ENCODE data around the gene VWA8. TPM values are rescaled to one million over a fixed set of nuclear protein-coding genes. Genes with fewer than 3 reads are reported as not detected.
"Not testable (repeated sequence)": the region's sequence is repeated elsewhere in the genome, so short reads cannot be mapped to it uniquely, and the experiment has no call there.

VWA8 gene
- total and polyA plus RNA-seq, 2 donors: 8.8 to 45.9 TPM

DNA sequence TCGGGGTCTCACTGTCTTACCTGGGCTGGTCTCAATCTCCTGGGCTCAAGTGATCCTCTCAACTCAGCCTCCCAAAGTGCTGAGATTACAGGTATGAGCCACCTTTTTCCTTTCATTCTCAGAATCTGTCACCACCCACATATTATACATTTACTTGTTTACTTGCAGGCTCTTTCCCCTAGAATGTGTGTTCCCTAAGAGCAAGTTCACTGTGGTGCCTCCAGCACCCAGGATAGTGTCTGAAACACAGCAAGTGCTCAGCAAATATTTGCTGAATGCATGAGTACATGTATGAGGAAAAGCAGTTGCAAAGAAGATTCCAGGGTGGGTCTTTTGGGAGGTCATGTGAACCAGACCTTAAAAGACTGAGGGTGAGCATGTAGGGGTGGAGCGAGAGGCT, 406.7 kb downstream of the VWA8 start:
- 93% methylated on average over 2 of the region's 2 CpGs for WGBS
- no peaks in the 10 kb centered on the region for H3K4me1 ChIP-seq (ENCODE audit: insufficient read depth)
- DNase-seq (ENCODE audit: extremely low spot score): no peak

DNA sequence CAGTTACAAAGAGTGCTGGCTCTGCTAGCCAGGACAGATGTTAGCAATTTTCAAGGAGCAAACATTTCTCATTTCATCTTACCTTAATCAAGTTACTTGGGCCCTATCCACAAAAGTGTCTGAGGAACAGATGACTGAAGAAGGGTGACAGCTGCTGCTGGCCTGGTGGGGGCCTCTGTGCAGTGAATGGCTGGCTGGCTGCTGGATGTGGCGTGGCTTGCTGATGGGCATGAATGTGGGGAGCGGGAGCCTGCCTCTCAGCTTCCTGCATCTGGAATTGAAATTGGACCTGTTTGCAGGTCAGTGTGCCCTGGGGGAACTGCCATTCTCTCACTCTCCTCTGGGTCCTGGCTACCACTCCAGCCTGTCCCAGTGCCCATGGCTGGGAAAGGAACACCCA, 408.9 kb downstream of the VWA8 start:
- WGBS: 99% methylated on average over 2 of the region's 2 CpGs

More for the DNA sequence above, 406.7 kb downstream of the VWA8 start:
- Histone ChIP-seq H3K4me3 (ENCODE audit: low read depth, low read length) (no peak overlapping the region), H3K36me3 (ENCODE audit: insufficient read depth) (no peaks in the 10 kb centered on the region), H3K27ac (ENCODE audit: low read depth) (no peak overlapping the region)

DNA sequence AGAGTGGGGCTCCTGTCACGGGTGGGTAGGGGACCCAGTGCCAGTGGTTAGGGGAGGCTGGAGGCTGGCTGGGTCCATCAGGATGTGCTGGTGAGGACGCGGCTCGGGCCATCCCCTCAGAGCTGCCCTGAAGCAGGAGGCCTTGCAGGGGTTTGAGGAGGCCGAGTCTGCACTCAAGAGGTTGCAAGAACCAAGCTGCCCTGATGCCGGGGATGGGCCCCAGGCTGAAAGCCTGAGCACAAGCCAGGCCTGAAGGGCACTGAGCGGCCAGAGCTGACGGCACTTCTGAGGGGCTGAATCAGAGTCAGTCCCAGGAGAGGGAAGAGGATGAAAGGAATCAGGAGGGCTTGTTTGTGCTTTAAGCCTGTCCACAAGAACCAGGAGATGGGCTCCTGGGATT, 410.6 kb downstream of the VWA8 start:
- 95% methylated on average over 8 of the region's 8 CpGs for WGBS
- Histone ChIP-seq H3K4me1 (ENCODE audit: insufficient read depth) (no peaks in the 10 kb centered on the region), H3K27ac (ENCODE audit: low read depth) (no peak overlapping the region), H3K4me3 (ENCODE audit: low read depth, low read length) (no peak overlapping the region), H3K36me3 (ENCODE audit: insufficient read depth) (no peaks in the 10 kb centered on the region)
- no peak for DNase-seq (ENCODE audit: extremely low spot score)

More for the DNA sequence above, 408.9 kb downstream of the VWA8 start:
- H3K4me1 ChIP-seq (ENCODE audit: insufficient read depth): no peaks in the 10 kb centered on the region
- no peak overlapping the region for H3K27ac ChIP-seq (ENCODE audit: low read depth)
- H3K36me3 ChIP-seq (ENCODE audit: insufficient read depth): no peaks in the 10 kb centered on the region
- H3K4me3 ChIP-seq (ENCODE audit: low read depth, low read length): no peak overlapping the region
- no peak for DNase-seq (ENCODE audit: extremely low spot score)

DNA sequence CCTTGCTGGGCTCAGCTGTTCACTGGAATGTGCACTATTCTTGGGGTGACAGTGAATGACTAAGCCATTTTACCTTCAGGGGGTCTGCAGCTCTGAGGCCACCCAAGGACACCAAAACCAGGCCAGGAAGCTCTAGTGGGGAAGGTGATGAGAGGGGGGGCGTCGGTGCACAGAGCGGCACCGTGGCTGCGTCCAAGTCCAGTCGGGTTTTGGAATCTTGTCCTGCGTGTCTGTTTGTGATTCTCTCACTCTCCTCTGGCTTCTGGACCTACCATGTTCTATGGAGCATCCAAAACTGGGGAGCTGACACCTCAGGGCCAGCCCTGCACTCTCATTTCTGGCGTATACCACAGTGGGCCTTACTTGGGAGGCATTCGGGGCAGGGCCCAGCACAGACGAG, 411.4 kb downstream of the VWA8 start:
- Histone ChIP-seq H3K27ac (ENCODE audit: low read depth) (no peak overlapping the region), H3K36me3 (ENCODE audit: insufficient read depth) (no peaks in the 10 kb centered on the region), H3K4me1 (ENCODE audit: insufficient read depth) (no peaks in the 10 kb centered on the region), H3K4me3 (ENCODE audit: low read depth, low read length) (no peak overlapping the region)
- 96% methylated on average over 10 of the region's 10 CpGs for WGBS
- no peak for DNase-seq (ENCODE audit: extremely low spot score)

DNA sequence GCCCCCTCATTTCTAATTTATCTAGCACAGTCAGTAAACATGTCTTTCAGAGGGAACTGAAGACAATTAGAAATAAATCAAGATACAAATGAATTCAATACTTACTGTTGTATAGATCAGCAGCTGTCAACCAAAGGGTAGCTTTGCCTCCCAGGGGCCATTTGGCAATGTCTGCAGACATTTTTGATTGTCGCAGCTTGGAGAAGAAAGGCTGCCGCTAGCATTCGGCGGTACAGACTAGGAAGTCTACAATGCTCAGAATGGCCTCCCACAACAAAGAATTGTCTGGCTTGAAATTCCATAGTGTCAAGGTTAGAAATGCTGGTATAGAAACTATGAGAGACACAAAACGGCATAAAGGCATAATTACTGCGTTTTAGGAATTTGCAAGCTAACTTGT, 412.0 kb downstream of the VWA8 start:
- Histone ChIP-seq H3K27ac (ENCODE audit: low read depth) (no peak overlapping the region), H3K4me3 (ENCODE audit: low read depth, low read length) (no peak overlapping the region), H3K36me3 (ENCODE audit: insufficient read depth) (no peaks in the 10 kb centered on the region), H3K4me1 (ENCODE audit: insufficient read depth) (no peaks in the 10 kb centered on the region)
- DNase-seq (ENCODE audit: extremely low spot score): no peak
- 92% methylated on average over 6 of the region's 6 CpGs for WGBS

DNA sequence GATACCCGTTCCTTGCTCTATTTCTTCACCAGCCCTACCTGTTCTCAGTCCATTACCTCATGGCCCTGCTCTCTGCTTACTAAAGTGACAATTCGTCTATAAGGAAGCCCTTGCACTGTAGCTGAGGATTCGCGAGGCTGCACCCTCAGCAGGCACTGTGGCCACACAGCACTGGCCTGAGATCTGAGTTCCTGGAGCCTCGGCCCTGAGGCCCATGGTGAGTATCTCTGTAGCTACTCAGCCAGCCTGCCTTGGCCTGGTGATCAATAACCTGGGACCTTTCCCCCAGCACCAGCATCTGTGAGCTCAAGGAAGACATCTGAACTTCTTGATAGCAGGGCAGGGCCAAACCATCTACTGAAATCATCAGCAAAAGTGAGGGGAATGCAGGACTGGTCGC, 412.9 kb downstream of the VWA8 start:
- Histone ChIP-seq H3K4me1 (ENCODE audit: insufficient read depth) (no peaks in the 10 kb centered on the region), H3K36me3 (ENCODE audit: insufficient read depth) (no peaks in the 10 kb centered on the region), H3K27ac (ENCODE audit: low read depth) (no peak overlapping the region), H3K4me3 (ENCODE audit: low read depth, low read length) (no peak overlapping the region)
- no peak for DNase-seq (ENCODE audit: extremely low spot score)
- 85% methylated on average over 6 of the region's 6 CpGs for WGBS

DNA sequence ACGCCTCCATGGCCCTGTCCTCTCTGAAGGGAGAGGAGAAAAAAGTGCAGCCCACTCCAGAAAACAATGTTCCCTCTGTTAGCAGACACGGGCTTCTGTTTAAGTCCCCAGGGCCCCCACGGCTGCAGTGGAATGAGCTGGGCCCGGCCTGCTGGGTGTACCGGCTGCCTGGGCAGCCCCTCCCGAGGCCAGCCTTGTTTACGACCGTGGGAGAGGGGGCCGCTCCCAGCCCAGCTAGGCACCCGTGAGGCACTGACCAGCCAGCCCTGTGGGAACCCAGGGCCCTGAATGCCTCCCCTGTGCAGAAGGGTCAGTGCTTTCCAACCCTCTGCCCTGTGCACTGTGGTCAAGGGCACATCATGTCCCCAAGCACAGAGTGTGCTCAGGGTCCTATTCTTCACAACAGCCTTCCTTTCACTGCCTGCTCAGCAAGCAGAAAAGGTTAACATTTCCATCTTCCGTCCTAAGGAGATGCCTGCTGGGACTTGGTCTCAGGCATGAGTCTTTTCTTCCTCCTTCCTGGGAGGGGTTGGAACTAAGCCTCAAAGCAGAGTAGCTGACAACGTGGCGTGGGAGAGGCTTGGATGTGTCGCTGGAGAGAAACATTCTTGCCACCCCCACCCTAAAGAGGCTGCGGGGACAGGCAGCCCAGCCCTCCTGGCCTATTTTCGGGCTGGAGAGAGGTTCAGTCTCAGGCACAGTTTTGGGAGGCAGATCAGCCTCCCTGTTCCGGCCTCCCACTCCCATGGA, 413.5 kb downstream of the VWA8 start:
- Histone ChIP-seq H3K4me1 (ENCODE audit: insufficient read depth) (no peaks in the 10 kb centered on the region), H3K36me3 (ENCODE audit: insufficient read depth) (no peaks in the 10 kb centered on the region), H3K4me3 (ENCODE audit: low read depth, low read length) (no peak overlapping the region), H3K27ac (ENCODE audit: low read depth) (no peak overlapping the region)
- WGBS: 36% methylated on average over 17 of the region's 17 CpGs
- DNase-seq (ENCODE audit: extremely low spot score): no peak

DNA sequence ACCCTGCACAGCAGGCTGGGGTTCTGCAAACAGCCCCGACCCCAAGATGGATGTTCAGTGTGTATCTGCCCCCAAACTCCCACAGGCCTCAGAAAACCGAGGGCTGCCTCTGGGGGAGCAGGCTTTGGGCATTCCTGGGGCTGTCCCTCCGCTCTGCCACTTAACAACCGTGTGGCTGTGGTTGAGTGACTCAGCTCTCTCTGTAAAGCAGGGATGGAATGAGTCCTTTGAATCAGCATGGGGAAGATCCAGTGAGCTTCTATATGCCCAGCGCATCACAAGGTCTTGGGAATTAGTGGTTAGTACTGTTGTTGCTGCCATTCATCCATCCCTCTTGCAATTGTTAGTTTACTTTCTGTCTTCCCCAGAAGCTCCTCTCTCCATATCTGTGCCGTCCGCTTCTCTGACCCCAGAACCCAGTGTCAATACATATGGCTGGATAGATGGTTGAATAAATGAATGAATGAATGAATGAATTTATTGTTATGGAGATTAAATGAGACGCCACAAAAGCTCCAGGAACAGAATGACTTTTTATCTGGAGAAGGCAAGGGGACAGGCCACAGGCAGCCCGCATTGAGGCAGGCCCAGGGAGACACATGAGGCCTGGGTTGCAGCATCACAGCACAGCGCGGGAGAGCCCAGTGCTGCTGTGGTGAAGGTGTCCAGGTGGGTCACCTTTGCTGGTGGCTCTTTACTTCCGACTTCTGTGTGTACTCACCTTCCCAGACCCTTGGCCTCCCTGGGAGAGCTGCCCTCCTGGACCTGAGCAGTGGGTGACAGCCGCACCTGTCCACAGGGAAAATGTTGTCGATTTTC, 414.3 kb downstream of the VWA8 start:
- no peak for DNase-seq (ENCODE audit: extremely low spot score)
- no peaks in the 10 kb centered on the region for H3K36me3 ChIP-seq (ENCODE audit: insufficient read depth)
- H3K4me3 ChIP-seq (ENCODE audit: low read depth, low read length): no peak overlapping the region
- WGBS: 90% methylated on average over 14 of the region's 14 CpGs
- H3K4me1 ChIP-seq (ENCODE audit: insufficient read depth): no peaks in the 10 kb centered on the region
- H3K27ac ChIP-seq (ENCODE audit: low read depth): no peak overlapping the region

DNA sequence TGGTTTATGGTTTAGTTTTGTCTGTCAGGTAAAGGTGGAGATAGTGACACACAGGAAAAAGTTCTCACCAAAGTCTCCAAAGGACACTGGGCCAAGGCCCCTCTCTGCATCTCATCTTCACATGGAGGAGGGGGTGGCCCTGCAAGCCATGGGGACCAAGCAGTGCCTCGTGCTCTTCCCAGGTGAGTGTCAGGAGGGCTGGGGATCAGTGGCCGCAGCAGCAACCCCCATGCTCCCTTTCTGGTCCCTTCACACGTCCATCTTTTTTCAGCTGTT, 415.5 kb downstream of the VWA8 start:
- no peak overlapping the region for H3K27ac ChIP-seq (ENCODE audit: low read depth)
- no peak for DNase-seq (ENCODE audit: extremely low spot score)
- WGBS: 59% methylated on average over 3 of the region's 3 CpGs
- H3K4me3 ChIP-seq (ENCODE audit: low read depth, low read length): no peak overlapping the region
- no peaks in the 10 kb centered on the region for H3K4me1 ChIP-seq (ENCODE audit: insufficient read depth)
- no peaks in the 10 kb centered on the region for H3K36me3 ChIP-seq (ENCODE audit: insufficient read depth)

DNA sequence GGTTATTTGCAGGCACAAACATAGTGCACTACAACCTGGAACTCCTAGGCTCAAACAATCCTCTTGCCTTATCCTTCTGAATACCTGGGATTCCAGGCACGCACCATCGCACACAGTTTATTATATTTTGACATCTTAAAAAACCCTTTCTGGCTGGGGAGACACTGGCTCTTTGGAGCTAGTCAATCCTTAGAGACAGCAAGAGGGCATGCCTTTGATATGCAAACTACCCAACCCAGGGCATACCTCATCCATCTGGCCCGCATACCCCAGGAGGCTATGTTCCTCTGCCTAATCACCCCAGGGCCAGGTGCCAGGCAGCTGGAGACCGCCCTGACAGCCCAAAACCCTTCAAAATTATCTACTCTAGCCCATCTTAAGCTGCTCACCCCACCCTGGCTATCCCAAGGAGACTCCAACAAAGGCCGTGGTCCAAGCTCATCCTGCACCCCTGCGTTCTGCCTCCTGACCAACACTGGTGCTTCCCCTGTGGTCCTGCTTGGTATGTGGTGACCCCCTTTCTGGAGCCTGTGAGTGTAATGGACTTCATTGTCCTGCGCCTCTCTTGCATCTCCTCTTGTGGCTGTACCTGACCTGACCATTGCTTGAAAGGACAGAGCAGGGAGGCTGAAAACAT, 417.1 kb downstream of the VWA8 start:
- WGBS: 92% methylated on average over 7 of the region's 7 CpGs
- no peaks in the 10 kb centered on the region for H3K36me3 ChIP-seq (ENCODE audit: insufficient read depth)
- H3K4me3 ChIP-seq (ENCODE audit: low read depth, low read length): no peak overlapping the region
- DNase-seq (ENCODE audit: extremely low spot score): no peak
- H3K27ac ChIP-seq (ENCODE audit: low read depth): no peak overlapping the region
- H3K4me1 ChIP-seq (ENCODE audit: insufficient read depth): no peaks in the 10 kb centered on the region

DNA sequence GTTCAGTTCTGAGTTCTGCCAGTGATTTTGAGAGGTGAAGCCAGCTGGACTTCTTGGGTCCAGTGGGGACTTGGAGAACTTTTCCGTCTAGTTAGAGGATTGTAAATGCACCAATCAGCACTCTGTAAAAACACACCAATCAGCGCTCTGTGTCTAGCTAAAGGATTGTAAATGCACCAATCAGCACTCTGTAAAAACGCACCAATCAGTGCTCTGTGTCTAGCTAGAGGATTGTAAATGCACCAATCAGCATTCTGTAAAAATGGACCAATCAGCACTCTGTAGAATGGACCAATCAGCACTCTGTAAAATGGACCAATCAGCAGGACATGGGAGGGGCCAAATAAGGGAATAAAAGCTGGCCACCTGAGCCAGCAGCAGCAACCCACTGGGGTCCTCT, 418.1 kb downstream of the VWA8 start:
- H3K4me1 ChIP-seq (ENCODE audit: insufficient read depth); DNase-seq (ENCODE audit: extremely low spot score); H3K36me3 ChIP-seq (ENCODE audit: insufficient read depth); H3K4me3 ChIP-seq (ENCODE audit: low read depth, low read length); H3K27ac ChIP-seq (ENCODE audit: low read depth): not testable (repeated sequence)
- 97% methylated on average over 3 of the region's 3 CpGs for WGBS

DNA sequence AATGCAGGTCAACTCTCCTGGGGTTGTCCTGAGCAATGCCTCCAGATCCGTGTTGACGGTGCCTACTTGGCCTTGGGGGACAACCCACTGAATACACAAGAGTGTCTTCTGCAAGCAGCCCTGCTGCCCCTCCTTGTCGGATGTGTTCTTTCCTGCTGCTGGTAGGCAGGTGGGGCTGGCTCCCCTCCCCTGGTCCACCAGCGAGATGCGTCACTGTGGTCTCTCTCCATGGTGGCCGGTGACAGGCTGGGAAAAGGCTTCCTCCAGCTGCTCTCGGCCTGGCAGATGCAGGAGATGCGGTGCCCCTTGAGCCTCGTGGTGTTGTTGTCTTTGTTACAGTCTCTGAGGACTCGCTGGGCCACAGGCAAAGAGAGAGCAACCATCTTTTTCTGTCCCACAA, 418.6 kb downstream of the VWA8 start:
- WGBS: 85% methylated on average over 10 of the region's 10 CpGs
- Histone ChIP-seq H3K36me3 (ENCODE audit: insufficient read depth) (no peaks in the 10 kb centered on the region), H3K4me1 (ENCODE audit: insufficient read depth) (no peaks in the 10 kb centered on the region), H3K4me3 (ENCODE audit: low read depth, low read length) (no peak overlapping the region), H3K27ac (ENCODE audit: low read depth) (no peak overlapping the region)
- DNase-seq (ENCODE audit: extremely low spot score): no peak

DNA sequence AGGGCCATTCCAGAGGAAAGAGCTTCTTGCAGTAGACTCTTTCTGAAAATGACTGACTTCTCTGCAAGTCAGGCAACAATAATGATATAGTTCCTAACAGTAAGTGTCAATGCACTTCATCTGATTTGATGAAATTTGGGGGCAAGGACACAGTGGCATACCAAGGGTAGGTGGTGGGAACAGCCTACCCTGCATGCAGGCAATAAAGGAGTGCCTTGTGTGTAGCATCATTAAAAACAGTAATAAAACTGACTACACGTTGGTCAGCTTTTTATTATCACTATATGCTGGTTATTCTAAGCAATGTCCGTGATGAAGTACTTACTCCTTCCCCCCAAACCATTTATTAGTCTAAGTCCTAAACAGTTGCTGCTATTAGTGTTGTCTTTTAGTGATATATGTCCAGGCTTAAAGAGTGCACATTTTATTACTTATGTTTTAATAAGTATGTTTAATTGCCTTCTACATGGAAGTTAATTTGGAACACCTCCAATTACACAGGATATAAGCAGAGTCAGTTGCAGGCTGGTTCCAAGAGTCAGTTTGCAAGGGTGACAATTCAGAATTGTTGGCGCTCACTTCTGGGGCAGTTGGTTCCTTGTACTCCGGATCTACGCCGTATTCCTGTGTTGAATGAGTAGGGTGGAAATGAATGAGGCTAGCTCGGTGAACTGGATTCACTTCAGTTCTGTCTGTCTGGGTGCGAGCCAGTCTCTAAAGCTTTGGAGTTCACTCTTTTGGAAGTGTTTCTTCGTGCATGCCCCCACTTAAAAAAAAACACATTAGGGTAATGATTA, 419.6 kb downstream of the VWA8 start:
- Histone ChIP-seq H3K27ac (ENCODE audit: low read depth) (no peak overlapping the region), H3K4me3 (ENCODE audit: low read depth, low read length) (no peak overlapping the region), H3K4me1 (ENCODE audit: insufficient read depth) (no peaks in the 10 kb centered on the region), H3K36me3 (ENCODE audit: insufficient read depth) (no peaks in the 10 kb centered on the region)
- no peak for DNase-seq (ENCODE audit: extremely low spot score)
- WGBS: 74% methylated on average over 9 of the region's 9 CpGs
